Measurements from ENCODE around the gene POGLUT2. TPM values are rescaled to one million over a fixed set of nuclear protein-coding genes. Genes with fewer than 3 reads are reported as not detected.

The POGLUT2 gene
- total RNA-seq = 1 to 10 TPM; 1.8 to 5.5 (median 3.7) TPM

- WGBS, 2 donors = 1% methylated on average over 54 to 55 of the region's 72 CpGs
- intact Hi-C loops (cut with DNase I; ENCODE audit: low total_unique reads) = no loop called here
- H3K4me3 ChIP-seq (ENCODE audit: low read depth, poor library complexity, severe bottlenecking) = peak within 1 kb of the TSS; percentile 80
- peak; percentile 89 to 98 for DNase-seq (ENCODE audit: low spot score in 2 of 2)
- TF ChIP-seq, protein P1, sequence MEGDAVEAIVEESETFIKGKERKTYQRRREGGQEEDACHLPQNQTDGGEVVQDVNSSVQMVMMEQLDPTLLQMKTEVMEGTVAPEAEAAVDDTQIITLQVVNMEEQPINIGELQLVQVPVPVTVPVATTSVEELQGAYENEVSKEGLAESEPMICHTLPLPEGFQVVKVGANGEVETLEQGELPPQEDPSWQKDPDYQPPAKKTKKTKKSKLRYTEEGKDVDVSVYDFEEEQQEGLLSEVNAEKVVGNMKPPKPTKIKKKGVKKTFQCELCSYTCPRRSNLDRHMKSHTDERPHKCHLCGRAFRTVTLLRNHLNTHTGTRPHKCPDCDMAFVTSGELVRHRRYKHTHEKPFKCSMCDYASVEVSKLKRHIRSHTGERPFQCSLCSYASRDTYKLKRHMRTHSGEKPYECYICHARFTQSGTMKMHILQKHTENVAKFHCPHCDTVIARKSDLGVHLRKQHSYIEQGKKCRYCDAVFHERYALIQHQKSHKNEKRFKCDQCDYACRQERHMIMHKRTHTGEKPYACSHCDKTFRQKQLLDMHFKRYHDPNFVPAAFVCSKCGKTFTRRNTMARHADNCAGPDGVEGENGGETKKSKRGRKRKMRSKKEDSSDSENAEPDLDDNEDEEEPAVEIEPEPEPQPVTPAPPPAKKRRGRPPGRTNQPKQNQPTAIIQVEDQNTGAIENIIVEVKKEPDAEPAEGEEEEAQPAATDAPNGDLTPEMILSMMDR (IDR thresholded peaks at IDR 0.05) = no peak
These were observed at the start of gene POGLUT2, which contains the start of gene BIVM for GRCh38 chr13:102798581-102799425. TSS of gene POGLUT2 (minus strand) at chr13:102798976. CDS start at chr13:102798670, 306 bp downstream. TSS of gene BIVM (plus strand) at chr13:102799119. CDS start at chr13:102807268, 8,149 bp downstream.

GRCh38 chr13:102847272-102848234 is 48.8 kb upstream of the POGLUT2 start:
- H3K4me3 ChIP-seq (ENCODE audit: low read depth, poor library complexity, severe bottlenecking) = no peak overlapping the region
- intact Hi-C loops (cut with DNase I; ENCODE audit: low total_unique reads) = no loop called here
- no peak for DNase-seq (ENCODE audit: low spot score in 2 of 2)
- WGBS, 2 donors = 21 to 23% methylated on average over 12 of the region's 12 CpGs
- TF ChIP-seq, protein P1 (IDR thresholded peaks at IDR 0.05) = no peak
- no peak for TF ChIP-seq POLR2A (IDR thresholded peaks at IDR 0.05)

DNA sequence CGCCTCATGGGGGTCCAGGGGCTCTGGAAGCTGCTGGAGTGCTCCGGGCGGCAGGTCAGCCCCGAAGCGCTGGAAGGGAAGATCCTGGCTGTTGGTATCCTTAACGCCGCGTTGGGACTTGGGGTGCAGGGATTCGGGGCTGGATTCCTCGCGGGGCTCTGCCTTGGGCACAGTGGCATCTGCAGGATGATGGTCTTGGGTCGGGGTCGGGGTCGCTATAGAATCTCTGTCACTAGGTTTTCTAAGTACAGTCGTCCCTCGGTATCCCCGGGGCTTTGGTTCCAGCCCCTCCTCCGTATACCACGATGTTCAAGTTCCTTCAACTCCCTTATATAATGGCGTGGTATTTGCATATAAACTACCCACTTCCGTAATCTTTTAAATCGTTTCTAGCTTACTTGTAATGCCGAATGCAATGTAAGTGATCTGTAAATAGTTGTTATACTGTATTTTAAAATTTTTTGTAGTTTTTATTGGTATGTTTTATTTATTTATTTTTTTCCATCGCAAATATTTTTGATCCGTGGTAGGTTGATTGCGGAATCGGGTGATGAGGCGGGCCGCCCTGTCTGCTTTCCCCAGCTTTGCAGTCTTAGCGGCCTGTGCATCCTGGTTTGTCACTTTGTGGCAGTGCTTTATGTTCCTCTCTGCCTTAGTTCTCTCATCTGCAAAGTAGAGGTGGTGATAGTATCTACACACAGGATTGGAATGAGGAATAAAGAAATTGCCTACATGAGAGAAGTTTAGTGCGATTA is 47.7 kb upstream of the POGLUT2 start:
- TF ChIP-seq POLR2A (IDR thresholded peaks at IDR 0.05) = no peak
- TF ChIP-seq, protein P1 (IDR thresholded peaks at IDR 0.05) = no peak
- WGBS, 2 donors = 0% methylated on average over 31 of the region's 31 CpGs
- intact Hi-C loops (cut with DNase I; ENCODE audit: low total_unique reads) = no loop called here
- DNase-seq (ENCODE audit: low spot score in 2 of 2) = peak; percentile 27 to 88
- peak overlapping the region; percentile 100 for H3K4me3 ChIP-seq (ENCODE audit: low read depth, poor library complexity, severe bottlenecking)

DNA sequence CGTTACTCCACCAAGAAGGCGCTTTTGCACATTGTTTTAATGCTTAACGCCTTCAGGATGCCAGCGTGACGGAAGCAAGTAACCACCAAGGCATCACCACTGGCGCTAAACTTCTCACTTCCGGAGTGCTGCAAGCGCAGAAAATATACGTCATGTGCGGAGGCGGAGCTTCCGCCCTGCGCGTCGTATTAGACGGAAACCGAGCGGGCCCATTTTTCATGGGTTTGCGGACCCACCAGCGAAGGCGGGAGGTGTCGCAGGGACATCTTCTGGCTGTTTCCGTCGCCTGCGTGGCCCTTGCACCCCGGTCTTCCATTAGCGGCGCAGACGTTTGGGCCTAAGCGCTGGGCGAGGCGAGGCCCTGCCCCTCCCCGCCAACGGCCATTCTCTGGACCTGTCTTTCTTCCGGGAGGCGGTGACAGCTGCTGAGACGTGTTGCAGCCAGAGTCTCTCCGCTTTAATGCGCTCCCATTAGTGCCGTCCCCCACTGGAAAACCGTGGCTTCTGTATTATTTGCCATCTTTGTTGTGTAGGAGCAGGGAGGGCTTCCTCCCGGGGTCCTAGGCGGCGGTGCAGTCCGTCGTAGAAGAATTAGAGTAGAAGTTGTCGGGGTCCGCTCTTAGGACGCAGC is 47.0 kb upstream of the POGLUT2 start, which contains the start of gene ERCC5:
Gene ERCC5 (plus strand): TSS at position 403 of the 631 bp plus-strand sequence. CDS start 235 bp downstream, outside the sequence.
- peak within 1 kb of the TSS; percentile 100 for H3K4me3 ChIP-seq (ENCODE audit: low read depth, poor library complexity, severe bottlenecking)
- WGBS, 2 donors = 0% methylated on average over 42 to 48 of the region's 49 CpGs
- DNase-seq (ENCODE audit: low spot score in 2 of 2) = peak; percentile 94 to 98
- intact Hi-C loops (cut with DNase I; ENCODE audit: low total_unique reads) = no loop called here
- TF ChIP-seq, protein P1 (IDR thresholded peaks at IDR 0.05) = no peak
- peak in 1 of 2 donors; percentile 13 for TF ChIP-seq POLR2A (IDR thresholded peaks at IDR 0.05)

DNA sequence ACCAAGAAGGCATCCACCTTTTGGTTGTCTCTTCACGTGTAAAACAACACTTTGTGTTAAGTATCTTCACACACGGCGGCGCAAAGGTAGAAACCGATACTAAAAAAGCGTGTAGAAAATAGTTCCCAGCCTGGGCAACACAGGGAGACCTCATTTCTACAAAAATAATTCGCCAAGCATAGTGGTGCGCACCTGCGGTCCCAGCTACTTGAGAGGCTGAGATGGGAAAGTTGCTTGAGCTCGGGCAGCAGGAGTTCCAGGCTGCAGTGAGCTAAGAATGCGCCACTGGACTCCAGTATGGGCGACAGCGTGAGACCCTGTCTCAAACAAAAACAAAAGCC is 46.5 kb upstream of the POGLUT2 start:
- intact Hi-C loops (cut with DNase I; ENCODE audit: low total_unique reads) = no loop called here
- WGBS, 2 donors = 0 to 2% methylated on average over 13 of the region's 13 CpGs

More for the DNA sequence above, 46.5 kb upstream of the POGLUT2 start:
- no peak for TF ChIP-seq POLR2A (IDR thresholded peaks at IDR 0.05)
- TF ChIP-seq, protein P1 (IDR thresholded peaks at IDR 0.05) = no peak
- peak overlapping the region; percentile 100 for H3K4me3 ChIP-seq (ENCODE audit: low read depth, poor library complexity, severe bottlenecking)
- DNase-seq (ENCODE audit: low spot score in 2 of 2) = no peak
